ENCODE results near the gene IREB2. TPM values are rescaled to one million over a fixed set of nuclear protein-coding genes. Genes with fewer than 3 reads are reported as not detected.
"Not testable (repeated sequence)": the region's sequence is repeated elsewhere in the genome, so short reads cannot be mapped to it uniquely, and the experiment has no call there.

IREB2 gene
- total RNA-seq, 2 donors from 2014 or later, result 52.4 to 59.9 TPM

- Histone ChIP-seq H3K27me3 (no peaks in the 10 kb centered on the region), H3K9ac (ENCODE audit: low read depth in 2 of 2, low read length in 2 of 2) (no peak overlapping the region), H3K36me3 (no peaks in the 10 kb centered on the region), H3K9me3 (no peaks in the 10 kb centered on the region), H3K27ac (no peak overlapping the region), H3K4me1 (no peaks in the 10 kb centered on the region), H3K4me3 (no peak overlapping the region)
- DNase-seq, result no peak
- intact Hi-C loops (cut with DNase I), result no loop called here
- no peak for TF ChIP-seq CTCF (IDR thresholded peaks at IDR 0.05)
Observed at GRCh38 chr15:78536134-78536533, 98.1 kb downstream of the IREB2 start.

GRCh38 chr15:78537266-78537905, 99.4 kb downstream of the IREB2 start:
- no peak overlapping the region for H3K27ac ChIP-seq
- no peak overlapping the region for H3K4me3 ChIP-seq
- H3K9me3 ChIP-seq, result no peaks in the 10 kb centered on the region
- H3K4me1 ChIP-seq, result no peaks in the 10 kb centered on the region
- DNase-seq, result no peak
- TF ChIP-seq CTCF (IDR thresholded peaks at IDR 0.05), result no peak
- no peaks in the 10 kb centered on the region for H3K27me3 ChIP-seq
- intact Hi-C loops (cut with DNase I), result no loop called here
- no peak overlapping the region for H3K9ac ChIP-seq (ENCODE audit: low read depth in 2 of 2, low read length in 2 of 2)
- H3K36me3 ChIP-seq, result no peaks in the 10 kb centered on the region

GRCh38 chr15:78538358-78538757, 100.3 kb downstream of the IREB2 start:
- Histone ChIP-seq H3K36me3 (no peaks in the 10 kb centered on the region), H3K9ac (ENCODE audit: low read depth in 2 of 2, low read length in 2 of 2) (no peak overlapping the region), H3K4me1 (no peaks in the 10 kb centered on the region), H3K27me3 (no peaks in the 10 kb centered on the region), H3K4me3 (no peak overlapping the region), H3K9me3 (no peaks in the 10 kb centered on the region), H3K27ac (no peak overlapping the region)
- DNase-seq, result no peak
- TF ChIP-seq CTCF (IDR thresholded peaks at IDR 0.05), result no peak
- intact Hi-C loops (cut with DNase I), result no loop called here

GRCh38 chr15:78539464-78540140, 101.6 kb downstream of the IREB2 start:
- Histone ChIP-seq H3K27ac (peak overlapping the region; percentile 86), H3K9ac (ENCODE audit: low read depth in 2 of 2, low read length in 2 of 2) (peak overlapping the region; percentile 78 to 97), H3K4me3 (peak overlapping the region; percentile 83)
- H3K36me3 ChIP-seq; DNase-seq; H3K9me3 ChIP-seq; H3K27me3 ChIP-seq; intact Hi-C loops (cut with DNase I); H3K4me1 ChIP-seq: not testable (repeated sequence)

- Histone ChIP-seq H3K27ac (peak within 1 kb of the TSS; percentile 86), H3K4me3 (peak within 1 kb of the TSS; percentile 83), H3K9me3 (no peaks in the 10 kb centered on the region), H3K36me3 (peaks cover 4% of the 10 kb centered on the region), H3K4me1 (no peaks in the 10 kb centered on the region), H3K9ac (ENCODE audit: low read depth in 2 of 2, low read length in 2 of 2) (peak within 1 kb of the TSS; percentile 78 to 97), H3K27me3 (no peaks in the 10 kb centered on the region)
- DNase-seq, result peak; percentile 95
- TF ChIP-seq CTCF (IDR thresholded peaks at IDR 0.05), result no peak
- intact Hi-C loops (cut with DNase I), result no loop called here
Observed at GRCh38 chr15:78540141-78540870, 102.3 kb downstream of the IREB2 start, which contains the start of gene PSMA4. Gene PSMA4, plus strand, starts transcription at chr15:78540444. Its CDS starts 1,484 bp downstream, at chr15:78541928.

Measured in colonic mucosa (tissue), 4 donors.